Embryonic facial prominence (tissue), 1 donor: ENCODE measurements around the gene SCN1B.
A peak's percentile ranks its signal among the peaks of the same experiment; 100 is the strongest.

Experiments
- DNase-seq: peaks from one replicate; pipeline ENCODE4 v3.0.0-alpha.2; 2016; ENCODE audit errors: extremely low spot score

The SCN1B gene

DNA sequence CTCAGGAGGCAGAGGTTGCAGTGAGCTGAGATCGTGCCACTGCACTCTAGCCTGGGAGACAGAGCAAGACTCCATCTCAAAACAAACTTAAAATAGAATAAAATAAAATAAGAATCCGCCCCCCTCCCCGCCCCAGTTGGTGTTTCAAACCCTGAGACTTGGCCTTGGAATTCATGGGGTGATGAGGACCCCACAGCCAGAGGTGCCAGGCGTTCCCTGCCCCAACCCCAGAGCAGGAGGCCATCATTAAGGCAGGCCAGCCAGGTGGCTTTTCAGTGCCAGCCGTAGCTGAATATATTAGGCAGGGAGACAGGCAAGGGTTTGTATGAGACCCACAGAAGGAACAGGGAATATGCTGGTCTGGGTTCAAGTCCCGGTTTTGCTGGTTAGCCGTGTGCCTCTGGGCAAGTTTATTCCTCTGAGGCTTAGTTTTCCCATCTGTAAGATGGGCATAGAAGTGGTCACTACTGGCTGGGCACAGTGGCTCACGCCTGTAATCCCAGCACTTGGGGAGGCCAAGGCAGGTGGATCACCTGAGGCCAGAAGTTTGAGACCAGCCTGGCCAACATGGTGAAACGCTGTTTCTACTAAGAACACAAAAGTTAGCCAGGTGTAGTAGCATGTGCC lies 23.5 kb downstream of the SCN1B start:
- DNase-seq = no peak

- no peak for DNase-seq
Observed at GRCh38 chr19:35054626-35055025, 24.4 kb downstream of the SCN1B start.

GRCh38 chr19:35055715-35056179 lies 25.5 kb downstream of the SCN1B start:
- no peak for DNase-seq

DNA sequence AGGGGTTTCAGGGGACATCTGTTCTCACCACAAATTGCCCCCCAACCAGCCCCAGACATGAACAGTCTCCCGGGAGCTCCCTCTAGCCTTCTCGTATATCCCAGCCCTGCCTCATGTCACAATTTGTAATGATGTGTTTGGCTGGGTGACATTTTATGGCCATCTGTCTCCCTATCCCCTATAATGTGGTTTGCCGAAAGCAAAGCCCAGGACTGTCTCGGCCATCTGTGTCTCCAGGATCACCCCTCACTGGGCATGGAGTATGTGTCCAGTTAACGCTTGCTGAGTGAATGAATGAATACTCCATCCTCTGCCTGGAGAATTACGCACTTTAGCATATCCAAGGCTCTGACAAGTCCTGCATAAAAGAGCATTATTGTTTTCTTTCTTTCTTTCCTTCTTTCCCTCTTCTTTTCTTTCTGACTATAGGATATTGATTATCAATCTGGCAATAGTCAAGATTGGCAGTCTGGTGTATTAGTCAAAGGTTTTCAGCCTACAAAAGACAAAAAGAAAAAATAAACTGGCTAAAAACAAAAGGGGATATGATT lies 26.3 kb downstream of the SCN1B start:
- no peak for DNase-seq

DNA sequence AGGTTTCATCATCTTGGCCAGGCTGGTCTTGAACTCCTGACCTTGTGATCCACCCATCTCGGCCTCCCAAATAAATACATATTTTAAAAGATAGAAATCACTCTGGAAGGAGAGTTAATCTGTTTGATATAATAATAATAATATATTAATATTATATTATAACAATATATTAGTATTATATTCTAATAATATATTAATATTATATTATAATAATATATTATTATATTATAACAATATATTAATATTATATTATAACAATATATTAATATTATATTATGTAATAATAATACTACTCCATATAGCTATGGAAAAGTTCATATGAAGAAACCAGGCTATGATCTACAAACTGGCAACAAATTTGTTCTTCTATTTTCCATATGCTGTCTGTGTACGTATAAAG lies 28.1 kb downstream of the SCN1B start:
- DNase-seq = no peak

GRCh38 chr19:35059006-35059798 lies 28.9 kb downstream of the SCN1B start:
- DNase-seq = no peak

DNA sequence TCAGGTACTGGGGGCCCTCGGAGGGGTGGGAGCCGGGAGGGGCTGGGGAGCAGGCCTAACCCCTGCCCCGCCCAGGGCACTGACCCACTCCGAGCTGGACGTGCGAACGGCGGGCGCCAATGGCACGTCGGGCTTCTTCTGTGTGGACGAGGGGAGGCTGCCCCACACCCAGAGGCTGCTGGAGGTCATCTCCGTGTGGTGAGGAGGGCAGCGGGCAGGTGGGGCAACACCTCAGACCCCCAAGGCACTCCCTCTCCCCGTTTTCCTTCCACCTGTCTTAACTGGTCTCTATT lies 29.5 kb downstream of the SCN1B start:
- no peak for DNase-seq

DNA sequence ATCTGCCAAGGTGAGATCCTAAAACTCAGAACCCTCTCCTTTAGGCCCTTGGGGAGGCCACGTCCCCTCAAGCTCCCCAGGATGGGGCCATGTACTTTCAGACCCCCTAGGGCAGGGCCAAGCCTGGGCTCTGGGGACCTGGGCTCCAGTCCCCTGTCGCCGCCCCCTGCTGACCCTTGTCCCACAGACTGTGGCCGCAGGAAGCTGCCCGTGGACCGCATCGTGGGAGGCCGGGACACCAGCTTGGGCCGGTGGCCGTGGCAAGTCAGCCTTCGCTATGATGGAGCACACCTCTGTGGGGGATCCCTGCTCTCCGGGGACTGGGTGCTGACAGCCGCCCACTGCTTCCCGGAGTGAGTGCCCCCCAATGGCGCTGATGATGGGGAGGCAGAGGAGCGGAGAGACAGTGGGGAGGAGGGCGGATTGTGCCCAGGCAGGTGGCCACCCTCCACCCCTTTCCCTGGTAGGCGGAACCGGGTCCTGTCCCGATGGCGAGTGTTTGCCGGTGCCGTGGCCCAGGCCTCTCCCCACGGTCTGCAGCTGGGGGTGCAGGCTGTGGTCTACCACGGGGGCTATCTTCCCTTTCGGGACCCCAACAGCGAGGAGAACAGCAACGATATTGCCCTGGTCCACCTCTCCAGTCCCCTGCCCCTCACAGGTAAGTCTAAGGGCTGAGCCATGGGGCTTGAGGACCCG lies 30.0 kb downstream of the SCN1B start:
- DNase-seq = no peak

- no peak for DNase-seq
Observed at GRCh38 chr19:35061583-35062373, 31.5 kb downstream of the SCN1B start.

GRCh38 chr19:35062942-35063341 lies 32.7 kb downstream of the SCN1B start:
- DNase-seq = no peak

DNA sequence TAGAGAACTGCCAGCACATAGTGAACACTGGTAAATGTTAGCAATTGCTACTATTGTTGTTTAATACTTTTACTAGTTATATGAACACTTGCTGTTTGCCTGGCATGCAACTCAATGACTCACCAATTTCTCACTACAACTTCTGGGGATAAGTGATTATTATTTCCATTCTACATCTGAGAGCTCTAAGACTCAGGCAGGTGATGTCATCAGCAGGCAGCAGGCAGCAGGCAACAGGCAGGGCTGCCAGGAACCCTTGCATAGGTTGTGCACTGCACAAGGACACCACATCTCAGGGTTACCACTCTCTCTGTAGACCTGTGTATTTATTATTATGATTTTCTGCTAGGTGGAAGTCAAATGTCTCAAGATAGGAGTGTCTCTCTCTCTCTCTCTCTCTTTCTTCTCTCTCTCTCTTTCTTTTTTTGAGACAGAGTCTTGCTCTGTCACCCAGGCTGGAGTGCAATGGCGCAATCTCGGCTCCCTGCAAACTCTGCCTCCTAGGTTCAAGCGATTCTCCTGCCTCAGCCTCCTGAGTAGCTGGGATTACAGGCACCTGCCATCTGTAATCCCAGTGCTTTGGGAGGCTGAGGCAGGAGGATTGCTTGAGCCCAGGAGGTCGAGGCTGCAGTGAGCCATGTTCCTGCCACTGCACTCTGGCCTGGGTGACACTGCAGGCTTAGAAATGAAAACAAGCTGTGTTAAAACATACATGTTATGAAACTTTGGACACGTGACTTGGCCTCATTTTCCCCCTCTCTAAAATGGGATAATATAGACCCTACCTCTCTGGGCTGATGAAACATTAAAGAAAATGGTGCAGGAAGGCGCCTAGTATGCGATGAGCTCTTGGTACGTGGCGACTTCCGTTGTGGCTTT lies 33.9 kb downstream of the SCN1B start:
- no peak for DNase-seq

DNA sequence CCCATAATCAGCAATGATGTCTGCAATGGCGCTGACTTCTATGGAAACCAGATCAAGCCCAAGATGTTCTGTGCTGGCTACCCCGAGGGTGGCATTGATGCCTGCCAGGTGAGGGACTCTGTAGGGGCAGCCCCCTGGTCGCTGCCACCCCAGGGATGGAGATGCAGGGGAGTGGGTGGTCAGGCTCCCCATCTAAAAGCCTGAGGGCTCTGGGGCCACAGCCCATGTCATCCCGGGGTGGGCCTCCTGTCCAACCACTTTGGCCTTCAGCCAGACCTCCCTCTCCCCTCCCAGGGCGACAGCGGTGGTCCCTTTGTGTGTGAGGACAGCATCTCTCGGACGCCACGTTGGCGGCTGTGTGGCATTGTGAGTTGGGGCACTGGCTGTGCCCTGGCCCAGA lies 35.3 kb downstream of the SCN1B start:
- no peak for DNase-seq

DNA sequence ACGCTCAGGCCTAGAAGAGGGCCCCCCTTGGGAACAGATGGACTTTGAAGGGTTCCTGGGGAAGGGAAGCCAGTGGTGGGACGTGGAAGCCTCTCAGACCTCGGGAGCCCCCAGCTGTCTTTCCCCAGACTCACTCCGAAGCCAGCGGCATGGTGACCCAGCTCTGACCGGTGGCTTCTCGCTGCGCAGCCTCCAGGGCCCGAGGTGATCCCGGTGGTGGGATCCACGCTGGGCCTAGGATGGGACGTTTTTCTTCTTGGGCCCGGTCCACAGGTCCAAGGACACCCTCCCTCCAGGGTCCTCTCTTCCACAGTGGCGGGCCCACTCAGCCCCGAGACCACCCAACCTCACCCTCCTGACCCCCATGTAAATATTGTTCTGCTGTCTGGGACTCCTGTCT lies 35.9 kb downstream of the SCN1B start:
- no peak for DNase-seq

DNA sequence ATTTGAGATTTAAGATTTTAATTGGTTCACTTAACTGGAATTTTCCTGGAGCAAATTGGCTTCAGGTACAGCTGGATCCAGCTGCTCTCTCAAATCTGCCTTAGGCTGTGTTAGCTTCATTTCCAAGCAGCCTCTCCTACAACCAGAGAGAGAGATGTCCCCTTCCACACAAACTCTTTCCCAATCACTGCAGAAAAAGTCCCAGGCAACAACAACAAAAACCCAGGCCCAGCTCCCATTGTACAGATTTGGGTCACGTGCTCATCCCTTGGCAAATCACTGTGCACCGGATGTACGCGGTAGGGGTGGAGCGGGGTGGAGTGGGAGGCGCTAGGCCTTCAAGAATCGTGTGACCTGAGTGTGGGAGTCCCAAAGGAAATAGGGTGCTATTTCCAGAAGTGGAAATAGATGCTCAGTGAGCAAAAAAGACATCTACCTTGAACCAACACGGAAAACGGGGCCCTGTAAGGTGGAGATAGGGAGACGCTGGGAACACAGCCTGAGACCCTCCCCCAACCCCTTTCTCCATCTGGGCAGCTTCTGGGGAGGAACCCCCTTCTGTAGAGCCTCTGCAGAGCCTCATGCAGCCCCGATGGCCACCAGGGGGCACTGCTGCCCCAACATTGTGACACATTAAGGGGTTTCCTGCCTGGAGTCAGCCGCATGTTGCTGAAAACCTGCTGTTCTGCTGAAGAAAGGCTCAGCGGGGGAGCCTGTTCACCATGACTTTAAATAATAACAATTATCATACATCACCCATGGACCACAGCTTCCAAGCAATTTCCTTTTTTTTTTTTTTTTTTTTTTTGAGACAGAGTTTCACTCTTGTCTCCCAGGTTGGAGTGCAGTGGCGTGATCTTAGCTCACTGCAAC lies 36.7 kb downstream of the SCN1B start:
- DNase-seq = peak; percentile 60

- DNase-seq = no peak
Observed at GRCh38 chr19:35068941-35069634, 38.8 kb downstream of the SCN1B start.

- no peak for DNase-seq
Observed at GRCh38 chr19:35069696-35070095, 39.4 kb downstream of the SCN1B start.

- no peak for DNase-seq
Observed at GRCh38 chr19:35070471-35070870, 40.2 kb downstream of the SCN1B start.

DNA sequence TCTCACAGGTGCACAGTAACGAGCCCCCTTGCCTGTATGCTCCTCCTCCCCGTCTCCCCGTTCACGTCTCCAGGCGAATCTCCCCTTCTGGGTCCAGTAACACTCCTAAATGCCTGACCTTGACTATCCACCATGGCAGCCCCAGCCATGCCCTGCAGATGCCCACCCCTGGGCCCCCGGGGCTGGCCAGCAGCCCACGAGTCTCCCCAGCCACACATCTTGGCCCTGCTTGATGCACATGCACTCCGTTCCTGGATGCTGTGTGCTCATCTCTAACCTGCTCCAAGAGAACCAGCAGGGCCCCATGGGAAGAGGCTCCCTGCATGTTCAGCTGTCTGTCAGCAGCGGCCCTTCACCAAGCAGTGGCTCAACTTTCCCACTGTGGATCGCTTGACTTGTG lies 43.2 kb downstream of the SCN1B start:
- DNase-seq = no peak

GRCh38 chr19:35073941-35074340 lies 43.7 kb downstream of the SCN1B start:
- no peak for DNase-seq
